Stimulated activated CD8-positive, alpha-beta memory T cell treated with anti-CD3 and anti-CD28 coated beads, Interleukin-7, amount 100 ng/mL, for 48 hours (primary cell): ENCODE data around the gene PTPN14.
A peak's percentile ranks its signal among the peaks of the same experiment; 100 is the strongest.

ENCODE experiments used
- DNase-seq, 2 donors: peaks; one replicate each; pipeline ENCODE4 v3.0.0-alpha.2; 2020; ENCODE audit warnings: low read depth in 1 of 2; ENCODE audit errors: extremely low read depth in 1 of 2

Gene PTPN14

DNA sequence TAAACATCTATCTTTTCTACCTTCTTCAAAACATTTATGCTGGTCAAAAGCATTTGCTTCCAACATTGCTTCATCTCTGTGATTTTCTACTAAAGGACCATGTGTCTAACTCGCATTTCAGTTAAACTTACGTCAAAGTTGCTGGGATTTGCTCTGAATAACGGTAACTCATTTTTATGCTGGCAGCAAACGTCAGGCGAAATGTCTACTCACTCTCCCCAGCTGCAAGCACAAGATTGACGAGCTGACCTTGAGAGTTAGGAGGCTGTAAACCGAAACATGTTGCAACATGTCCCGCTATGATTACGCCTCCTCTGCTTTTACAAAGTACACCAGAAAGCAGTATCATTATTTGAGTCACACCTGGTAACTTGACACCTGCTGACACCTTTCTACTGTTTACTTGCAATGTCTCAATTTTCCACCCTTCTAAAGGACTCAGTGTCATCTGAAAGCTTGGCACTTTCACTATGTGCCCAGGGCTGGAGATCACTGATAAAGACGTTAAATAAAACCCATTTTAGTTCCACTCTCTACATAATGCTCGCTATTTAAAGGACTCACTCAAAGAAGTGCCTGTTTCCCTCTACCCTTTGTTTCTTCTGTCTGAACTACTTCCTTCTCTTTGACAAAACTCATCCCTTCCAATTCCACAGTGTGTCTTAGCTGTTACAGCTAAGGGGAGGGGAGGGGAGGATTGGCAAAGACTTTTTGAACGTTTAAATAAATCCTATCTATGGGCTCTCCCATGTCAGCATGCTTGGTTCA, 111.9 kb downstream of the PTPN14 start:
- DNase-seq = peak in 1 of 2 donors; percentile 64

- DNase-seq = peak in 1 of 2 donors; percentile 15
These were observed 112.9 kb downstream of the PTPN14 start for GRCh38 chr1:214438530-214438929.

DNA sequence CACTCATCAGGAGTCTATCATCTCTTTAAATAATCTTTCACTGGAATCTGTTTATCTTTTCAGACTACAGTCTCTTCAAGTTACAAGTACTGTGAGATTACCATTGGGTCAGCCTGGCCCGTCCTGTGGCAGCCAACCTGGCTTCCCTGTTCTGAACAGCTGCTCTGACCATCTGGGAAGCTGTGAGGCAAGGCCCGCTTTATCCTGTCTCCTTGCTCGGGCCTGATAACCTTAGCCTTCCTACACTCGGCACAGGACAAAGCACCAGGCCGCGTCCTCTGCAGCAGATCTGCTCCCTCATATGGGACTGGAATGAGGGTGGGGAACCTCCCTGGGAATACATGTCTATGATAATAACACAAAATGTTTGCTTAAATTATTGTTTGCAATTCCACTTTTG, 113.3 kb downstream of the PTPN14 start:
- DNase-seq = no peak

- no peak for DNase-seq
These were observed 115.5 kb downstream of the PTPN14 start for GRCh38 chr1:214435867-214436266.

DNA sequence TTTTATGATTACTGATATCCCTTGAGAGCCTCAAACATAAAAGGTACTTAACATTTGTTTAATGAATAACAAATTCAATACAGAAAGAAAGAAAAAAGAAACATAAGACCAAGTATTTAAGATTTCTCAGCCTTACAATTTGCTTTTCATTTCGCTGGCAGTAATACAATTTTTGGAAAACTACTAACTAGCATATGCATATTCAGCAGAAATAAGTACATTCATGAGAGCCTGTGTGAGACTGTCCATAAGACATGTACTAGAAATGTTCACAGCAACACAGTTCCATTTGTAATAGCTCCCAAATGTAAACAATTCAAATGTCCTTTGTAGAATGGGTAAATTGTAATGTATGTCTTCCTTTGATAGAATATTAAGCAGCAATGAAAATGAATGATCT, 119.2 kb downstream of the PTPN14 start:
- no peak for DNase-seq

GRCh38 chr1:214429951-214430770, 121.2 kb downstream of the PTPN14 start:
- DNase-seq = no peak

GRCh38 chr1:214427871-214428277, 123.5 kb downstream of the PTPN14 start:
- peak; percentile 39 to 74 for DNase-seq

DNA sequence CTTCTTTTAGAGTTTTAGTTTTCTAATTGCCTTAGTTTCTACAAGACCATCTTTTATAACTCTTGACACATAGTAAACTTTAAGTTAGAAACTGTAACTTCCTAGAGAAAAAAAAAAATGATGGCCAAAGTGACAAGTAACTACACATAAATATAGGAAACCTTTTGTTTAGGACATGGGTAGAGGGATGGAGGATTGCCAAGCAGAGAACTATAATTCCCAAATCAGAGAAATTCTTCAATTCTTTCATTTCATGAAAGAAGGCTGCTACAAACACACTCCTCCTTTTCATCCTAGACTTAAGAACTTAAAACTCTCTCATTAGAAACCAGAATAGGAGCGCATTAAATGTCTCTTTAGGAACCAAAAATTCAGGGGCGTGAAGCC, 125.0 kb downstream of the PTPN14 start:
- no peak for DNase-seq

- no peak for DNase-seq
These were observed 125.5 kb downstream of the PTPN14 start for GRCh38 chr1:214425716-214426425.

GRCh38 chr1:214425101-214425500, 126.3 kb downstream of the PTPN14 start:
- no peak for DNase-seq

DNA sequence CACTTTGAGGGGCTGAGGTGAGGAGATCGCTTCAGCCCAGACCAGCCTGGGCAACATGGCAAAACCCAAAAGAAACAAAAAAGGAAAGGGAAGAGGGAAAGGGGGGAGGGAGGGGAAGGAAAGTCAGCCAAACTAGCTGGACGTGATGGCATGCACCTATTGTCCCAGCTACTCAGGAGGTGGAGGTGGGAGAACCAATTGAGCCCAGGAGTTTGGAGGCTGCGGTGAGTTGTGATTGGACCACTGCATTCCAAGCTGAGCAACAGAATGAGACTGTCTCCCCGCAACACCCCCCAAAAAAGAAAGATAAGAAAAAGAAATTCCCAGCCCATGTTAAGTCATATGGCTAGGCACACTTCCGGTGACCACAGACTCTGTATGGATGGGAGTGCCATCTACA, 128.4 kb downstream of the PTPN14 start:
- DNase-seq = no peak

- DNase-seq = no peak
These were observed 129.2 kb downstream of the PTPN14 start for GRCh38 chr1:214422137-214422671.

DNA sequence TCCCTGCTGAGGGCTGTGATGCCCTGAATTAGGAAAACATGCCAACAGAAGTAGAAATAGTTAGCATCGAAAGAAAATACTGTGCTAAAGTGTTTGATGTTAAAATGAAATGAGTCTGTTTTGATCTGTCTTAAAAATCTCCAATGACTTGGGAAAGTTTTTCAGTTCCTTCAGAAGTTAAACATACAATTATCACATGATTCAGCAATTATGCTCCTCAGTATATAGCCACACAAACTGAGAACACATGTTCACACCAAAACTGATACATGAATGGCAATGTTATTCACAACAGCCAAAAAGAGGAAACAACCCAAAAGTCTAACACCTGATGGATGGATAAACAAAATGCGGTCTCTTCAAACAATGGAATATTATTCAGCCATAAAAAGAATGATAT, 130.6 kb downstream of the PTPN14 start:
- DNase-seq = no peak

DNA sequence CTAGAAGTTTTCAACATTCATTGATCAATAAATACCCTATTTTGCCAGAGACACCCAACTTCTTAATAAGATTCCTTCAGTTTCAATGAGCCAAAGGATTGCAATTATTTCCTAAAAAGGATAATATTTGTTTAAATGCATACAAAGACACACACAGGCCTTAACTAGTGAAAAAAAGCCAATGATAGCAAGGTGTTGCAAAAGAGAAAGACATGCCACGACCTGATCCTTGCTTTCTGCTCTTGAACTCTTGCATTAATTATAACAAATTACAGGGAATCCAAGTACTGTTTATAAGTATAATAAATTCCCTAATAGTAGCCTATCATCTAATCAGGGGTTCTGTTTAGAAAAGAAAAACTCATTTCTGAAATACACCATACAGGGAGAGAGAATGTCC, 131.1 kb downstream of the PTPN14 start:
- no peak for DNase-seq

DNA sequence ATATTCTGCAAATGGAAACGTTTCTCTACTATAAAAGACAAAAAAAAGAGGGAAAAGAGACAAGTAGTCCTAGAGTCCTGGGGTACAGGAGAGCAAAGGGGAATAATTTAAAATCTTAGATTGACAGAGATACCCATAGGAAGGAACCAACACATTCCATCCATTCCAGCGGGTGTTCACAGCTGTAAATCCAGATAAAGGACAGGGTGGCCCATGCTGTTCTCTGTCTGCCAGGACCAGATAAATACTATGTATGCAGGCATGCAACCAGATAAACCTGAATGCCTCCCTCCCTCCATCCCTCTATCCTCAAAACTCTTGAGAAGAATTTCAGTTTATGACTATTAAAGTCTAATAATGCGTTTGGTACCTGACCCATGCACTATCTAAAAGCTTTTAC, 131.8 kb downstream of the PTPN14 start:
- no peak for DNase-seq

DNA sequence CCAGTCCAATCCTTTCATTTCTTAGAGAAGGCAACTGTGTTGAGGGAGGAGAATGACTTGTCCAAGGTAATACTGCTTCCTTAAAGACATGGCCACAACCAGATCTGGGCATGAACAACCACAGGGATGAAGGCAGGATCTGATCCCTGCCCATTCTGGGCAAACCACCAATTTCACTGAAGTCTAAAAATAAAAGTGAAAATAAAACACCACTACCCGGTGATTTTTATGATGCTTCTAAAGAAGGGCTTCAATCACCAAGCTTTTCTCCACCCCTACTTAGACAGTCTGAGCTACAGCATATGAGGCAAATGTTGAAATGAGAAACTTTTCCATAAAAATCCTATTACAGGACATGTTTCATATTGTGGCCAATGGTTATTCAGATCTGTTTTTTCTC, 133.0 kb downstream of the PTPN14 start:
- DNase-seq = no peak

DNA sequence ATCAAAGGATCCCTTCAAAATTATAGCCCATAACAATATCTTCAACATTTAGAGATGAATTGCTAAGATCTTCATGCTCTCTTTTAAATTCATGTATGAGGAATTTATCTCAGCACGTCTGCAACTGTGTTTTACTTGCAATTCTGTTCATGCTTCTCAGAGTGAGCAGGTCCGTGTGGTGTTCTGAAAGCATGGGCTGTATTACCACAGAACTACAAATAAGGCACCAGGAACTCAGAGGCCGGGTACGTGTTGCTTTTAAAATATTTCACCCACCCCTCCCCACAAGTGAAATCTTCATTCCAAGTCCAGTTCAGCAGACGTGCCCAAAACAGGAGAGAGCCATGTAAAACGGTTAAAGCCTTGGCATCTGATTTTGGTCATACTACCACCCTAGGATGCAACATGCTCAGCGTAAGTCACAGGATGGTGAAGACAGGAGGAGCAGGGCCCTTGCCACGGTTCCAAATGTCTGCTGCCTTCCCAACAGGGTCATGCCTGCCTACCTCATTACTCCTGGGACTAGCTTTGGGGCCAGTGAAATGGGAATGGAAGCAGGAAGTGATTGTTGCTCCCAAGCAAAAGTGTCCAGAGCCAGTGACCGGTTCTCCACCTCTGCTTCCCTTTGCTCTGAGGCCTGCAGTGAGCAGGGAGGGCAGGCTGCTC, 133.7 kb downstream of the PTPN14 start:
- no peak for DNase-seq

GRCh38 chr1:214416858-214417257, 134.5 kb downstream of the PTPN14 start:
- DNase-seq = no peak

DNA sequence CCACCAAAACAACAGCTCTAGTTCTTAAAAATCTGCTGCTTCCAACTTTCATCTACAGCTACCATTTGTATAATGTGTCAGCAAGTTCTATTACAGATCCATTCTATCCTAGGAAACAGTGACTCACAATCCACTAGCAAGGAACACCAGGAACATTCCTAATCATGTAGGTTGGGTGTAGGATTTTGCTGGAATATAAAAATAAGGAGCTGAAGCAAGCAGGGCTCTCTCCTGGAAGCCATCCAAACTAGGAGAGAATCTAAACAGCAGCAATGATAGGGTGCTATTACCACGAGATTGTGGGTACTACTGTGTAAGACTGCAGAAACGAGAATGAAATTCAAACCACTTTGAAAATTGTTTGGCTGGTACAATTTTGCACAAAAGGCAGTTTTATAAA, 135.0 kb downstream of the PTPN14 start:
- no peak for DNase-seq

- no peak for DNase-seq
These were observed 136.3 kb downstream of the PTPN14 start for GRCh38 chr1:214415131-214415530.

- no peak for DNase-seq
These were observed 136.7 kb downstream of the PTPN14 start for GRCh38 chr1:214414691-214415090.
